WI38 (cell line): Measurements from ENCODE around the gene NPAS2.

ENCODE experiments used
- H3K4me3 ChIP-seq: 2 replicates; pipeline ENCODE4 v1.5.1; 2011; ENCODE audit warnings: low read depth, mild to moderate bottlenecking, control low read depth, low read length
- CTCF ChIP-seq: IDR thresholded peaks from 2 replicates; pipeline ENCODE4 v1.5.1; 2012; ENCODE audit warnings: low read depth, mild to moderate bottlenecking, control low read depth, low read length

Gene NPAS2

GRCh38 chr2:101017371-101017770 is 197.4 kb downstream of the NPAS2 start:
- H3K4me3 ChIP-seq, result no peak overlapping the region
- no peak for TF ChIP-seq CTCF

GRCh38 chr2:101018934-101019333 is 199.0 kb downstream of the NPAS2 start:
- TF ChIP-seq CTCF, result no peak
- no peak overlapping the region for H3K4me3 ChIP-seq

GRCh38 chr2:101022221-101022620 is 202.3 kb downstream of the NPAS2 start:
- no peak for TF ChIP-seq CTCF
- no peak overlapping the region for H3K4me3 ChIP-seq

GRCh38 chr2:101023327-101024107 is 203.6 kb downstream of the NPAS2 start:
- no peak for TF ChIP-seq CTCF
- no peak overlapping the region for H3K4me3 ChIP-seq

GRCh38 chr2:101025561-101025960 is 205.6 kb downstream of the NPAS2 start:
- no peak for TF ChIP-seq CTCF
- H3K4me3 ChIP-seq, result no peak overlapping the region

GRCh38 chr2:101026253-101026701 is 206.3 kb downstream of the NPAS2 start:
- TF ChIP-seq CTCF, result no peak
- H3K4me3 ChIP-seq, result no peak overlapping the region

- H3K4me3 ChIP-seq, result no peak overlapping the region
- TF ChIP-seq CTCF, result no peak
Observed at GRCh38 chr2:101026923-101027469, 207.1 kb downstream of the NPAS2 start.
